H9 (cell line): ENCODE data around the gene AMACR. TPM values are rescaled to one million over a fixed set of nuclear protein-coding genes. Genes with fewer than 3 reads are reported as not detected.

Source experiments
- DNase-seq: peaks from one replicate; pipeline ENCODE4 v3.0.0-alpha.2; 2017
- H2AFZ ChIP-seq: one replicate; pipeline ENCODE4 v1.6.1; 2013; ENCODE audit warnings: mild to moderate bottlenecking, low read length, control low read depth, moderate library complexity
- H2AK5ac ChIP-seq: 2 replicates; pipeline ENCODE4 v1.6.1; 2013; ENCODE audit warnings: low read length, control low read depth, mixed read lengths; ENCODE audit not compliant: insufficient read length
- H2BK120ac ChIP-seq: one replicate; pipeline ENCODE4 v1.6.1; 2013; ENCODE audit warnings: low read depth, mild to moderate bottlenecking, low read length, control low read depth, inconsistent platforms; ENCODE audit not compliant: poor library complexity, severe bottlenecking
- H2BK12ac ChIP-seq: 2 replicates; pipeline ENCODE4 v1.6.1; 2013; ENCODE audit warnings: low read length, control low read depth, mixed read lengths, low read depth; ENCODE audit not compliant: insufficient read length
- H2BK15ac ChIP-seq: 2 replicates; pipeline ENCODE4 v1.6.1; 2013; ENCODE audit warnings: low read depth, low read length, control low read depth
- H2BK20ac ChIP-seq: one replicate; pipeline ENCODE4 v1.6.1; 2013; ENCODE audit warnings: low read depth, mild to moderate bottlenecking, low read length, control low read depth, inconsistent platforms; ENCODE audit not compliant: poor library complexity, severe bottlenecking
- H2BK5ac ChIP-seq: 2 replicates; pipeline ENCODE4 v1.6.1; 2013; ENCODE audit warnings: low read length, control low read depth, mixed read lengths; ENCODE audit not compliant: insufficient read length
- H3K14ac ChIP-seq: 2 replicates; pipeline ENCODE4 v1.6.1; 2013; ENCODE audit warnings: low read length, control low read depth; ENCODE audit not compliant: insufficient read depth
- H3K18ac ChIP-seq: 2 replicates; pipeline ENCODE4 v1.6.1; 2013; ENCODE audit warnings: low read depth, mild to moderate bottlenecking, mixed read lengths, low read length, control low read depth; ENCODE audit not compliant: insufficient read length
- H3K23ac ChIP-seq: 2 replicates; pipeline ENCODE4 v1.6.1; 2013; ENCODE audit warnings: low read length, control low read depth, mixed read lengths, low read depth; ENCODE audit not compliant: insufficient read length
- H3K23me2 ChIP-seq: 2 replicates; pipeline ENCODE4 v1.6.1; 2013; ENCODE audit warnings: low read depth, mild to moderate bottlenecking, mixed read lengths, low read length, control low read depth; ENCODE audit not compliant: insufficient read length, poor library complexity, severe bottlenecking
- H3K27ac ChIP-seq: 2 replicates; pipeline ENCODE4 v1.5.1; 2013; ENCODE audit warnings: low read length, control low read depth, mixed read lengths, low read depth; ENCODE audit not compliant: insufficient read length
- H3K27me3 ChIP-seq: 2 replicates; pipeline ENCODE4 v1.6.1; 2013; ENCODE audit warnings: low read length, control low read depth, inconsistent platforms; ENCODE audit not compliant: insufficient read depth
- H3K4ac ChIP-seq: 2 replicates; pipeline ENCODE4 v1.6.1; 2013; ENCODE audit warnings: low read depth, mild to moderate bottlenecking, control low read depth, inconsistent platforms, low read length, moderate library complexity
- H3K4me1 ChIP-seq: 2 replicates; pipeline ENCODE4 v1.6.1; 2013; ENCODE audit warnings: low read length, control low read depth, inconsistent platforms; ENCODE audit not compliant: insufficient read depth
- H3K4me2 ChIP-seq: 2 replicates; pipeline ENCODE4 v1.6.1; 2013; ENCODE audit warnings: low read length, control low read depth, mixed read lengths; ENCODE audit not compliant: insufficient read length, insufficient read depth
- H3K56ac ChIP-seq: 2 replicates; pipeline ENCODE4 v1.6.1; 2013; ENCODE audit warnings: low read depth, mild to moderate bottlenecking, mixed read lengths, low read length, control low read depth; ENCODE audit not compliant: insufficient read length
- H3K79me1 ChIP-seq: 2 replicates; pipeline ENCODE4 v1.6.1; 2013; ENCODE audit warnings: low read depth, mild to moderate bottlenecking, moderate library complexity, low read length, control low read depth, inconsistent platforms; ENCODE audit not compliant: insufficient read depth, poor library complexity, severe bottlenecking
- H3K79me2 ChIP-seq: 2 replicates; pipeline ENCODE4 v1.6.1; 2013; ENCODE audit warnings: low read length, control low read depth, inconsistent platforms; ENCODE audit not compliant: insufficient read depth
- H3K9ac ChIP-seq: 2 replicates; pipeline ENCODE4 v1.6.1; 2013; ENCODE audit warnings: low read length, control low read depth, mixed read lengths; ENCODE audit not compliant: insufficient read length; ENCODE audit errors: extremely low read depth
- H3K9me3 ChIP-seq: one replicate; pipeline ENCODE4 v1.6.1; 2013; ENCODE audit warnings: low read depth, low read length, inconsistent platforms; ENCODE audit not compliant: control insufficient read depth
- H3T11ph ChIP-seq: one replicate; pipeline ENCODE4 v1.6.1; 2013; ENCODE audit warnings: mild to moderate bottlenecking, low read length, control low read depth, inconsistent platforms
- H4K20me1 ChIP-seq: one replicate; pipeline ENCODE4 v1.6.1; 2013; ENCODE audit not compliant: control insufficient read depth, insufficient read length, insufficient read depth
- H4K5ac ChIP-seq: 2 replicates; pipeline ENCODE4 v1.6.1; 2013; ENCODE audit warnings: low read depth, mild to moderate bottlenecking, mixed read lengths, low read length, control low read depth; ENCODE audit not compliant: insufficient read length
- H4K8ac ChIP-seq: replicated peaks from 2 replicates; pipeline ENCODE4 v1.6.1; 2013; ENCODE audit warnings: low read length, control low read depth, mixed read lengths, low read depth; ENCODE audit not compliant: insufficient read length
- H4K91ac ChIP-seq: 2 replicates; pipeline ENCODE4 v1.6.1; 2013; ENCODE audit warnings: low read depth, mild to moderate bottlenecking, moderate library complexity, mixed read lengths, low read length, control low read depth; ENCODE audit not compliant: insufficient read length
- H3K27ac Mint-ChIP-seq, 3 experiments: 2 replicates in 2 of 3; 3 replicates in 1 of 3; pipeline ENCODE4 v1.8.0; 2020 to 2021; ENCODE audit warnings: mixed read lengths in 3 of 3, mild to moderate bottlenecking in 1 of 3, moderate library complexity in 1 of 3
- H3K27me3 Mint-ChIP-seq: 2 replicates; pipeline ENCODE4 v1.8.0; 2021; ENCODE audit warnings: low read depth, mild to moderate bottlenecking, moderate library complexity, mixed read lengths
- H3K36me3 Mint-ChIP-seq, 3 experiments: 2 replicates in 2 of 3; 3 replicates in 1 of 3; pipeline ENCODE4 v1.8.0; 2020 to 2021; ENCODE audit warnings: low read depth in 3 of 3, mixed read lengths in 3 of 3; ENCODE audit not compliant: insufficient read depth in 1 of 3
- H3K4me1 Mint-ChIP-seq, 2 experiments: 2 replicates each; pipeline ENCODE4 v1.8.0; 2020; ENCODE audit warnings: mixed read lengths in 2 of 2
- H3K4me3 Mint-ChIP-seq, 2 experiments: 2 replicates in 1 of 2; 3 replicates in 1 of 2; pipeline ENCODE4 v1.8.0; 2020 to 2021; ENCODE audit warnings: mild to moderate bottlenecking in 2 of 2, mixed read lengths in 2 of 2, moderate library complexity in 1 of 2
- H3K9me3 Mint-ChIP-seq, 2 experiments: 2 replicates in 1 of 2; 3 replicates in 1 of 2; pipeline ENCODE4 v1.8.0; 2020; ENCODE audit warnings: mild to moderate bottlenecking in 2 of 2, mixed read lengths in 2 of 2, moderate library complexity in 1 of 2
- total RNA-seq: library from RNA; stranded (reverse); gene quantifications from 2 replicates; pipeline ENCODE4 v1.2.1, GENCODE V29; 2021
- TF ChIP-seq, protein P1 (sequence below): fragments of 200-600 bp; sonication (generic); conservative IDR thresholded peaks from 3 replicates; pipeline ENCODE4 v1.8.0; 2021; ENCODE audit warnings: antibody characterized with exemption, mild to moderate bottlenecking

The AMACR gene
- total RNA-seq, 1 experiment from 2014 or later: 9.7 TPM

DNA sequence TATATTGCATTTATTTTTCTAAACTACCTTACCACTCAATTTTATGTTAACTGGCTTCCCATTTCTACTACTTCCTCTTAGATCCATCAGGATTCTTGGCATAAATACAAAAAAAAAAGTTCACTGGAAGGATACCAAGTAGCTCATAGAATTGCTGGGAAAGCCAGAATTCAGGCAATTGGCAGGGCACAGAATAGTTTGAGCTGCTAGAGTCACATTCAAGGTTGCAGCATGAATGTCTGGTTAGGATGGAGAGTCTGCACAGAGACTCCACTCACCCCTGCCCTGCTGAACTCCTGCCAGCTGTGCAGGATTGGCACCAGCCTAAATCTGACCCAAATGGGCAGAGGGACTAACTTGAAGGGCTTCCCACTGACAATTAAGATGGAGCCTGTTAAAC lies 4.9 kb upstream of the AMACR start:
- Histone ChIP-seq H4K91ac (no peak overlapping the region), H3K27ac (no peak overlapping the region), H2AK5ac (no peak overlapping the region), H3K18ac (no peak overlapping the region), H3K79me2 (no peaks in the 10 kb centered on the region), H2BK120ac (no peak overlapping the region), H3K27me3 (no peaks in the 10 kb centered on the region), H2BK12ac (no peak overlapping the region), H3K4me1 (no peaks in the 10 kb centered on the region), H3K14ac (no peak overlapping the region), H2BK5ac (no peak overlapping the region), H3K4ac (no peak overlapping the region), H3K9ac (no peak overlapping the region), H3K9me3 (no peaks in the 10 kb centered on the region), H2AFZ (no peak overlapping the region), H3K56ac (no peak overlapping the region), H3T11ph (no peak overlapping the region), H3K79me1 (no peaks in the 10 kb centered on the region), H4K20me1 (no peaks in the 10 kb centered on the region), H4K8ac (no peak overlapping the region), H2BK15ac (no peak overlapping the region), H4K5ac (no peak overlapping the region), H3K4me2 (no peak overlapping the region), H3K23me2 (no peaks in the 10 kb centered on the region), H2BK20ac (no peak overlapping the region), H3K23ac (no peak overlapping the region)
- Mint-ChIP-seq H3K9me3 (no peaks in the 10 kb centered on the region), H3K4me1 (peaks cover 15 to 23% of the 10 kb centered on the region in 2 experiments), H3K36me3 (no peaks in the 10 kb centered on the region), H3K4me3 (no peak overlapping the region), H3K27me3 (no peaks in the 10 kb centered on the region), H3K27ac (no peak overlapping the region)
- DNase-seq: no peak
- TF ChIP-seq, protein P1, sequence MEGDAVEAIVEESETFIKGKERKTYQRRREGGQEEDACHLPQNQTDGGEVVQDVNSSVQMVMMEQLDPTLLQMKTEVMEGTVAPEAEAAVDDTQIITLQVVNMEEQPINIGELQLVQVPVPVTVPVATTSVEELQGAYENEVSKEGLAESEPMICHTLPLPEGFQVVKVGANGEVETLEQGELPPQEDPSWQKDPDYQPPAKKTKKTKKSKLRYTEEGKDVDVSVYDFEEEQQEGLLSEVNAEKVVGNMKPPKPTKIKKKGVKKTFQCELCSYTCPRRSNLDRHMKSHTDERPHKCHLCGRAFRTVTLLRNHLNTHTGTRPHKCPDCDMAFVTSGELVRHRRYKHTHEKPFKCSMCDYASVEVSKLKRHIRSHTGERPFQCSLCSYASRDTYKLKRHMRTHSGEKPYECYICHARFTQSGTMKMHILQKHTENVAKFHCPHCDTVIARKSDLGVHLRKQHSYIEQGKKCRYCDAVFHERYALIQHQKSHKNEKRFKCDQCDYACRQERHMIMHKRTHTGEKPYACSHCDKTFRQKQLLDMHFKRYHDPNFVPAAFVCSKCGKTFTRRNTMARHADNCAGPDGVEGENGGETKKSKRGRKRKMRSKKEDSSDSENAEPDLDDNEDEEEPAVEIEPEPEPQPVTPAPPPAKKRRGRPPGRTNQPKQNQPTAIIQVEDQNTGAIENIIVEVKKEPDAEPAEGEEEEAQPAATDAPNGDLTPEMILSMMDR: no peak
